Glomerular endothelial cell (primary cell): Measurements from ENCODE around the gene EIF4G1. TPM values are rescaled to one million over a fixed set of nuclear protein-coding genes. Genes with fewer than 3 reads are reported as not detected.
"Not testable (repeated sequence)": the region's sequence is repeated elsewhere in the genome, so short reads cannot be mapped to it uniquely, and the experiment has no call there.

Experiments used
- DNase-seq: peaks from one replicate; pipeline ENCODE4 v3.0.0-alpha.2; 2011; ENCODE audit warnings: low read depth, low spot score; ENCODE audit errors: extremely low read depth
- total RNA-seq: library from RNA; depleted of rRNA; stranded (reverse); fragments of >200 nt; gene quantifications from 2 replicates; pipeline ENCODE4 v1.2.3, GENCODE V29; 2015

Gene EIF4G1
- total RNA-seq, 1 donor from 2014 or later = 473 TPM

DNA sequence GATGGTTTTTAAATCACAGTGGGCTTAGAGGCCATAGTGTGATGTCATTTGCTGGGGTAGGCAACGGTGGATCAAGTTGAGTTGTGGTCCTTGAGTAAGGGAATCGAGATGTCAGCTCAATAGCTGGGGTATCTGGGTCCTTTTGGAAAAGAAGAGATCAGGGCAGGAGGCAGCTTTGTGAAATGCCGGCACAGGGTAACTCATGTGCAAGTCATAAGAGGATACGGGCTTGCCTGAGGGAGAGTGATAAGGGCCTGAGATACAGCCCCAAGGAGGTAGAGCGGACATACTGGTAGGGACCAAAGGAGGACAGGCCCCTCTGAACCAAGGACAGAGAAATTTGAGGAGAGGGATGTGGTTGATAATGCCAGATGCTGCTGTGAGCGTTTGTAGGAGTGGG lies 18.8 kb downstream of the EIF4G1 start:
- no peak for DNase-seq

GRCh38 chr3:184333700-184334099 lies 19.3 kb downstream of the EIF4G1 start:
- no peak for DNase-seq

DNA sequence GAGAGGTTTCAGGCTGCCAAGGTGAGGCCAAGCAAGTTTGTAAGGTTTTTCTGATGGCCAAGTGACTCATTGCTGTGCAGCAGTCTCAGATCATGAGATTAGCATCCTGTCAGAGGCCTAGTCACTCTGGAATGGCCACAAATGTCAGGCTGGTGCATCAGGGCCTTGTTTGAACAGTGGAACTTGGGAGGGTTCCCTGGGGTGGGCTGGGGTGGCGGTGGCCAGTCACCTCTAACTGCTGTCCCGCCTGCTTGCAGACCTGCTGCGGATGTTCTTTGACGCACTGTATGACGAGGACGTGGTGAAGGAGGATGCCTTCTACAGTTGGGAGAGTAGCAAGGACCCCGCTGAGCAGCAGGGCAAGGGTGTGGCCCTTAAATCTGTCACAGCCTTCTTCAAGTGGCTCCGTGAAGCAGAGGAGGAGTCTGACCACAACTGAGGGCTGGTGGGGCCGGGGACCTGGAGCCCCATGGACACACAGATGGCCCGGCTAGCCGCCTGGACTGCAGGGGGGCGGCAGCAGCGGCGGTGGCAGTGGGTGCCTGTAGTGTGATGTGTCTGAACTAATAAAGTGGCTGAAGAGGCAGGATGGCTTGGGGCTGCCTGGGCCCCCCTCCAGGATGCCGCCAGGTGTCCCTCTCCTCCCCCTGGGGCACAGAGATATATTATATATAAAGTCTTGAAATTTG lies 20.2 kb downstream of the EIF4G1 start:
- DNase-seq = no peak

- no peak for DNase-seq
These were observed 20.9 kb downstream of the EIF4G1 start for GRCh38 chr3:184335291-184335660.

DNA sequence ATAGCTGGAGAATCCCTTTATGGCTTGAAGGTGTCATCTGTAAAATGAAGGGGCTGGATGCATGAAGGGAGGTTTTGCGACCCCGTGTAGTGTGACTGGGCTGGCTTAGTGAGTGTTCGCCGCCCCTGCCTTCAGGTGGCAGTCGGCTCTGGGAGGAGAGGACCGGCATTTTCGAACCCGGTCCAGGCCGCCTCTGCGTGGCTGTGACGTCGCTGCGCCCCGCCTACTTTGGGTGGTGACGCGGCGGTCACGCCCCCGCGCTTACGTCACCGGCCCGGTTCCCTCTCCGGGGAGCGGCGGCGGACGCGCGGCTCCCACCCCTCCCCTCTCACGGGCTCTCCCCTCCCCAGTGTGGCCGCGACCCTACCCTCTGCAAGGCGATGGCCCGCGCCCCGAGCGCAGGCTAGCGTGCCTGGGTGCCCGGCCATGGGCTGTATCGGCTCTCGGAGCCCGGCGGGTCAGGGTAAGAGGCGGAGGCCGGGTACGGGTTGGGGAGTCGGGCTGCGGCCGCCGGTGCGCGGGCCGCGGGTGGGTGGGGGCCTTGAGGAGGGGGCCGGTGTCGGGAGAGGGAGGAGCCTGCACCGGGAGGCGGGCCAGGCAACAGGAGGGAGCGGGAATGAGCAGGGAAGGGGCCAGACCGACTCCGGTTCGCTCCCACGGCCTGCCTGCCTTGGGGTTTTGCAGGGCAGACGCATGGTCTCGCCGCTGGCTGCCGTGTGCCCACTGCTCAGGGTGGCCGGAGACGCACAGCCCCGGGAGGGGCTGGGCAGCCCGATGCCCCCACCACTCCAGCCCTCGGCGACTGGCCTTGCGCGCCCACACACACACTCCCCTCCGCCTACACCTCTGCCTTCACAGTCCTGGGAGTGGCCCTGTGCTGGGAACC lies 21.5 kb downstream of the EIF4G1 start:
- no peak for DNase-seq

- no peak for DNase-seq
These were observed 22.4 kb downstream of the EIF4G1 start for GRCh38 chr3:184336547-184337398.

- DNase-seq = no peak
These were observed 23.0 kb downstream of the EIF4G1 start, which contains the start of gene FAM131A for GRCh38 chr3:184337399-184337714. Gene FAM131A (plus strand): TSS chr3:184337600. CDS start chr3:184337631, 31 bp downstream.

DNA sequence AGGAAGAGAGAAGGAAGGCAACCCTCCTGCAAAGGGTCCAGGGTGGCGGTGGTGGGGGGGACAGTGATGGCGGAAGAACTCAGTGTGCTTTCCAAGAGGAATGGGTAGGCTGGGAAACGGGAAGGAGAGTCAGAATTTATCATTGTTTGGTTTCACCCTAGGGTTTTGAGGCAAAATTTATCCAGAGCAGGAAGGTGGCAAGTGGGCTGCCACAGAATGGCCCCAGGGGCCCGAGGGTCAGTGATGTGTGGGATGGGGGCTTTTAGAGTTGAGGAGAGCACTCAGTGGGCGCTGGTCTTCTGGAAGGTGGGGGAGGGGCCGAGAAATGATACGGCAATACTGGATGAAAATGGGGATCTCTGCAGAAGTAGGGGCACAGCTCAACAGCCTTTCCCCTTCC lies 23.6 kb downstream of the EIF4G1 start:
- no peak for DNase-seq

- no peak for DNase-seq
These were observed 24.1 kb downstream of the EIF4G1 start for GRCh38 chr3:184338511-184338945.

DNA sequence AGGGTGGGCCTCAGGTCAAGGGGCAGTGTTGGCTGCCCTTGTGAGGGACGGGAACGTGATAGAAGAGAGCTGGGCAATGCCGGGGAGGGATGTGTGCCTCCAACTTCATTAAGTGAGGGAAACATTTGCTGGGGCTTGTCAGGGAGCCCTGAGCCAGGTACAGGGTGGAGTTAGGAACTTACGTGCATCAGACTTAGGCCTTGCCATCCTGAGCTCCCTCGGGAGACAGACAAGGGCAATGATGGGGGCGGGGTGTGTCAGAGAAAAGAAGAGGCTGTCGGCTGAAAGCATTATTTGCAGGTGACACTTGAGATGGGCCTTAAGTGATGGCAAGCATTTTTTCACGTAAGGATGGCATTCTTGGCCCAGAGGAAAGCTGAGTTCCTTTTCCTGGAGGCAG lies 24.6 kb downstream of the EIF4G1 start:
- DNase-seq = no peak

- DNase-seq = not testable (repeated sequence)
These were observed 25.2 kb downstream of the EIF4G1 start for GRCh38 chr3:184339451-184340135.

- no peak for DNase-seq
These were observed 27.5 kb downstream of the EIF4G1 start for GRCh38 chr3:184341925-184342324.

- DNase-seq = no peak
These were observed 28.9 kb downstream of the EIF4G1 start for GRCh38 chr3:184343200-184343876.

DNA sequence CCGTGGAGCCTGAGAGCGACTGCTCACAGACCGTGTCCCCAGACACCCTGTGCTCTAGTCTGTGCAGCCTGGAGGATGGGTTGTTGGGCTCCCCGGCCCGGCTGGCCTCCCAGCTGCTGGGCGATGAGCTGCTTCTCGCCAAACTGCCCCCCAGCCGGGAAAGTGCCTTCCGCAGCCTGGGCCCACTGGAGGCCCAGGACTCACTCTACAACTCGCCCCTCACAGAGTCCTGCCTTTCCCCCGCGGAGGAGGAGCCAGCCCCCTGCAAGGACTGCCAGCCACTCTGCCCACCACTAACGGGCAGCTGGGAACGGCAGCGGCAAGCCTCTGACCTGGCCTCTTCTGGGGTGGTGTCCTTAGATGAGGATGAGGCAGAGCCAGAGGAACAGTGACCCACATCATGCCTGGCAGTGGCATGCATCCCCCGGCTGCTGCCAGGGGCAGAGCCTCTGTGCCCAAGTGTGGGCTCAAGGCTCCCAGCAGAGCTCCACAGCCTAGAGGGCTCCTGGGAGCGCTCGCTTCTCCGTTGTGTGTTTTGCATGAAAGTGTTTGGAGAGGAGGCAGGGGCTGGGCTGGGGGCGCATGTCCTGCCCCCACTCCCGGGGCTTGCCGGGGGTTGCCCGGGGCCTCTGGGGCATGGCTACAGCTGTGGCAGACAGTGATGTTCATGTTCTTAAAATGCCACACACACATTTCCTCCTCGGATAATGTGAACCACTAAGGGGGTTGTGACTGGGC lies 30.3 kb downstream of the EIF4G1 start:
- no peak for DNase-seq

DNA sequence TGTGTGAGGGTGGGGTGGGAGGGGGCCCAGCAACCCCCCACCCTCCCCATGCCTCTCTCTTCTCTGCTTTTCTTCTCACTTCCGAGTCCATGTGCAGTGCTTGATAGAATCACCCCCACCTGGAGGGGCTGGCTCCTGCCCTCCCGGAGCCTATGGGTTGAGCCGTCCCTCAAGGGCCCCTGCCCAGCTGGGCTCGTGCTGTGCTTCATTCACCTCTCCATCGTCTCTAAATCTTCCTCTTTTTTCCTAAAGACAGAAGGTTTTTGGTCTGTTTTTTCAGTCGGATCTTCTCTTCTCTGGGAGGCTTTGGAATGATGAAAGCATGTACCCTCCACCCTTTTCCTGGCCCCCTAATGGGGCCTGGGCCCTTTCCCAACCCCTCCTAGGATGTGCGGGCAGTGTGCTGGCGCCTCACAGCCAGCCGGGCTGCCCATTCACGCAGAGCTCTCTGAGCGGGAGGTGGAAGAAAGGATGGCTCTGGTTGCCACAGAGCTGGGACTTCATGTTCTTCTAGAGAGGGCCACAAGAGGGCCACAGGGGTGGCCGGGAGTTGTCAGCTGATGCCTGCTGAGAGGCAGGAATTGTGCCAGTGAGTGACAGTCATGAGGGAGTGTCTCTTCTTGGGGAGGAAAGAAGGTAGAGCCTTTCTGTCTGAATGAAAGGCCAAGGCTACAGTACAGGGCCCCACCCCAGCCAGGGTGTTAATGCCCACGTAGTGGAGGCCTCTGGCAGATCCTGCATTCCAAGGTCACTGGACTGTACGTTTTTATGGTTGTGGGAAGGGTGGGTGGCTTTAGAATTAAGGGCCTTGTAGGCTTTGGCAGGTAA lies 31.1 kb downstream of the EIF4G1 start:
- no peak for DNase-seq

DNA sequence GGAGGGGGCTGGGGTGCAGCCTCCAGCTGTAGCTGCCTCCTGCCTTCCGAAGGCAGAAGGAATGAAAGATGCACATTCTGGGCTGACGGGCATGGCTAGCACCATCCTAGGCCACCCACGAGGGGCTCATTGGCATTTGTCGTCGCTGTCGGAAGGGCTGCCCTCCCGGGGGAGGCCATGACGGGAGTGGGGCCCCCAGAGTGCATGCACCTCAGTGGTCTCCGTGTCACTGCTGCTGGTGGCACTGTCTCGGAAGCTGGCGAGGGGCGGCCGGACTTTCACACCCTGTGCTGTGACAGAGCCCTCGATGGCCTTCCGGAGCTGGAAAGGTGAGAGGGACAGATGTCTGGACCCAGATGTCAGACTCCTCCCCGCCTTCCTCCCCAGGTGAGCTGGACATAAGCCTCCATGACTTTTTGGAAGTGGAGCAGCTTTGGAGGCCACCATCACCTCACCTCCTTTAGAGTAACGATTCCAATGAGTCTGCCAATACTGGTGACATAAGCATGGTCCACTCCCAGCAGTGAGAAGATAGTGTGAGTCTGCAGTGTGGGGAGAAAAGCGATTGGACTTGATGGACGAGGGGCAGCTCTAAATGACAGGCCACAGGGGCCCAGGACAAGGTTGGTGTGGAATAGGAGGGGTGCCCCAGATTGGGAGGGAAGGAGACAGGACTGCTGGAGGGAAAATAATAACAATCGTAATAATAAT lies 32.2 kb downstream of the EIF4G1 start:
- DNase-seq = no peak

- no peak for DNase-seq
These were observed 33.1 kb downstream of the EIF4G1 start for GRCh38 chr3:184347321-184348056.
